ENCODE measurements around the gene TNNI3K.

TNNI3K gene

DNA sequence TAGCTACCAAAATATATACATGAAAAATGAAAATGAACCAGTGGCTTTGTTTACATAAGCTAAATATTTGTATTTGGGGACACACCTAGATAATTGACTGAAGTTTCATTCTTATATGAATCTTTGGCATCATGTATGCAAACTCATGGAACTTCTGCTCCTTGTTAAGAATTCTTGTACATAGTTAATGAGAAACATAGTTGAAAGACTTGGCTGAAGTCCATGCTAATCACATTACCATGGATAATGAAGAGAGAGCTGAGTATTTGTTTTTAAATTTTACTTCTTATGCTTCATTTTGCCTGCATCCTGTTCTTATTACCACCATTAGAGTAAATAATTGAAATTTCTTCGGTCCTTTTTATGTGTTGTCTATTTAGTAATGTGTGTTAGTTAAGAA is 168.4 kb downstream of the TNNI3K start:
- H3K27me3 ChIP-seq (ENCODE audit: control insufficient read depth in 5 of 5, insufficient read depth in 4 of 5, low read length in 5 of 5): no peaks in the 10 kb centered on the region
- no peak overlapping the region for H3K9ac ChIP-seq (ENCODE audit: low read length in 5 of 5)
- peaks cover 0 to 2% (median 0%) of the 10 kb centered on the region in 5 donors for H3K9me3 ChIP-seq (ENCODE audit: control insufficient read depth in 5 of 5, low read length in 5 of 5)
- no peak overlapping the region for H3K27ac ChIP-seq (ENCODE audit: low read depth, low read length)
- no peaks in the 10 kb centered on the region for H3K4me1 ChIP-seq (ENCODE audit: control insufficient read depth in 5 of 5, insufficient read depth in 5 of 5, low read length in 5 of 5)
- H3K4me3 ChIP-seq (ENCODE audit: low read depth in 1 of 5, low read length in 5 of 5): no peak overlapping the region
- H3K36me3 ChIP-seq (ENCODE audit: control insufficient read depth in 5 of 5, insufficient read depth in 5 of 5, low read length in 5 of 5): no peaks in the 10 kb centered on the region

DNA sequence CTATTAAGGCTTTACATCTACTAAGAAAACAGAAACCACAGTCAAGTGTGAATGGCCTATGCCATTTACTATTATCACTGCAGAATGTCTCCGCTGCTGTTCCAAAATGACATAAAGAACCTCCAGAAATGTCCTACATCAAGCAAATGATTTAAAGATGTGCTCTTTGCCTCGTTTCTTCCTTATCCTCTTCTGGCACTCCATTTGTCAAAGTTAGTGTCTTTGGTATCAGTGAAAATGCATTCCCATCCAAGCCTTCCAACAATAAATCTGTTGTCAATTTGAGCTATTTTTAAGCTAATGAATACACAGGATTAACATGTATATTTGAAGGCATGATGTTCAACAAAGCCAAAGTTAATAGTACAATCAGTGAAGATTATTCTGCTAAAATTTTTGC is 171.6 kb downstream of the TNNI3K start:
- Histone ChIP-seq H3K9ac (ENCODE audit: low read length in 5 of 5) (no peak overlapping the region), H3K27ac (ENCODE audit: low read depth, low read length) (no peak overlapping the region), H3K4me3 (ENCODE audit: low read depth in 1 of 5, low read length in 5 of 5) (no peak overlapping the region), H3K9me3 (ENCODE audit: control insufficient read depth in 5 of 5, low read length in 5 of 5) (peaks cover 0 to 2% (median 0%) of the 10 kb centered on the region in 5 donors), H3K36me3 (ENCODE audit: control insufficient read depth in 5 of 5, insufficient read depth in 5 of 5, low read length in 5 of 5) (no peaks in the 10 kb centered on the region), H3K4me1 (ENCODE audit: control insufficient read depth in 5 of 5, insufficient read depth in 5 of 5, low read length in 5 of 5) (no peaks in the 10 kb centered on the region), H3K27me3 (ENCODE audit: control insufficient read depth in 5 of 5, insufficient read depth in 4 of 5, low read length in 5 of 5) (no peaks in the 10 kb centered on the region)

DNA sequence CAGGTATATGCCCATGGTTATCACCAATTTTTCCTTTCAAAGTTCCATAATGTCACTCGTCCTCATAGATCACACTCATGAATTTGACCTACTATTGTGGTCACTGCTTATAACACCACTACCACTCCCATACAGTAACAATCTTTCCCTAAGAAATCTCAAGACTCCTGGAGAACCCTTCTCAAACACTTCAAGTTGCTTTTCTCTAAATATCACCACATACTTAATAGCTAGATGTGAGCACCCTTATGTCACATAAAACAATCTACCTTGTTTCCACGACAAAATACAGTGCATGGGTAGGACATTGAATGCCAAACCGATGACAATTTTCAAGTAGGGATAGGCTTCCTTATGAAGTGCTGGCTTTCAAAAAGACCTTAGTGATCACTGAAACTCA is 172.7 kb downstream of the TNNI3K start:
- Histone ChIP-seq H3K4me3 (ENCODE audit: low read depth in 1 of 5, low read length in 5 of 5) (no peak overlapping the region), H3K9me3 (ENCODE audit: control insufficient read depth in 5 of 5, low read length in 5 of 5) (no peaks in the 10 kb centered on the region), H3K36me3 (ENCODE audit: control insufficient read depth in 5 of 5, insufficient read depth in 5 of 5, low read length in 5 of 5) (no peaks in the 10 kb centered on the region), H3K27me3 (ENCODE audit: control insufficient read depth in 5 of 5, insufficient read depth in 4 of 5, low read length in 5 of 5) (no peaks in the 10 kb centered on the region), H3K9ac (ENCODE audit: low read length in 5 of 5) (no peak overlapping the region), H3K4me1 (ENCODE audit: control insufficient read depth in 5 of 5, insufficient read depth in 5 of 5, low read length in 5 of 5) (no peaks in the 10 kb centered on the region), H3K27ac (ENCODE audit: low read depth, low read length) (no peak overlapping the region)

DNA sequence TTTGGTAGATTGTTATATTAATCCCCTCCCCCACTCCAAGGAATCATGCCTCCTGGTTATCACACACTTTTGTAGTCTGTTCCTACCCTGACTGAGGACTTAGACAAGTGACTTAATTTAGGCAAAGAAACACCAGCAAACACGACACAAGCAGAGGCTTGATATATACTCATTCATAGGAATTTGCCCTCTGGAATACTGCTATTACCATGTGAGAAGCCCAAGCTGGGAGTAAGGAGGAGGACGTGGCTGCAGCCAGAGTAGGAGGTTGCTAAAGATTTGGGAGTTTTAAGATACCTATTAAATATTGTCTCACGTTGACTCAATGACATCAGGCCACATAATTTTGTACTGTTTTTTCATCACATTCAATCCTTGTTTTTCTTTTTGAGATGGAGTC is 177.1 kb downstream of the TNNI3K start:
- H3K27me3 ChIP-seq (ENCODE audit: control insufficient read depth in 5 of 5, insufficient read depth in 4 of 5, low read length in 5 of 5): no peaks in the 10 kb centered on the region
- no peak overlapping the region for H3K4me3 ChIP-seq (ENCODE audit: low read depth in 1 of 5, low read length in 5 of 5)
- no peaks in the 10 kb centered on the region for H3K9me3 ChIP-seq (ENCODE audit: control insufficient read depth in 5 of 5, low read length in 5 of 5)
- no peaks in the 10 kb centered on the region for H3K36me3 ChIP-seq (ENCODE audit: control insufficient read depth in 5 of 5, insufficient read depth in 5 of 5, low read length in 5 of 5)
- no peaks in the 10 kb centered on the region for H3K4me1 ChIP-seq (ENCODE audit: control insufficient read depth in 5 of 5, insufficient read depth in 5 of 5, low read length in 5 of 5)
- H3K27ac ChIP-seq (ENCODE audit: low read depth, low read length): no peak overlapping the region
- H3K9ac ChIP-seq (ENCODE audit: low read length in 5 of 5): no peak overlapping the region

DNA sequence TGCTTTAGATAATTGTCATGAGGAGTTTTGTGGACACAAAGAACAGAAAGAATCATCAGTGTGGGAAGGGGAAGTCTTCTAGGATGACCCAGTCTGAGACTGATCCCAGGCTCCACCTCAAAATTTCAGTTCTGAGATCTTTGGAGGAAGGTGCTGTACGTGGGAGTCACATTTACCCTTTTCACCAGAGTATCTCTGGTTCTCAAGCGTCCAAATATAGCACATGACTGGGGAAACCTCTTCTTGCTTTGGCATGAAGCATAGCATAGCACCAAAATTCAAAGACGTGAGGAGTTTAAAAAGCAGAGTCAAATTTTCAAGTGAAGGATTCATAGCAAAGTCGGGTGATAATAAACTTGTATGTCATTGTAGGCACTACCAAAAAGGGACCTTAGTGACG is 180.7 kb downstream of the TNNI3K start:
- Histone ChIP-seq H3K27ac (ENCODE audit: low read depth, low read length) (no peak overlapping the region), H3K4me3 (ENCODE audit: low read depth in 1 of 5, low read length in 5 of 5) (no peak overlapping the region), H3K4me1 (ENCODE audit: control insufficient read depth in 5 of 5, insufficient read depth in 5 of 5, low read length in 5 of 5) (no peaks in the 10 kb centered on the region)

DNA sequence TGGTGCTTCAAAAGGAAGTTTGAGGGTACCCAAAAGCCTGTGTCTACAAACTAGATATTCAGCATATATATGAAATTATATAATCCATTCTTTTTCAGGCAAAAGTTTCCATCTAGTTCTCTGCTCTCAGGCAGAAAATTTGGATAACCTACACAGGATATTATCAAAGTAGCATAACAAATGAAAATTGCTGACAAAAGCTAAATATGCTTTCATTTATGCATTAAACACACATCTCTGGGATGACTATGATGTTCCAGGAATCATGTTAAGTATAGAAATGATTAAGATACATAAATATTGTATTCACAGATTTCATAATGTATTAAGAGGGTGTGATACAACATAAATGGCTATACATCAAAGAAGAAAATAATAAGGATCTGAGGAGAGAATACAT is 184.4 kb downstream of the TNNI3K start:
- Histone ChIP-seq H3K4me3 (ENCODE audit: low read depth in 1 of 5, low read length in 5 of 5) (no peak overlapping the region), H3K4me1 (ENCODE audit: control insufficient read depth in 5 of 5, insufficient read depth in 5 of 5, low read length in 5 of 5) (no peaks in the 10 kb centered on the region), H3K36me3 (ENCODE audit: control insufficient read depth in 5 of 5, insufficient read depth in 5 of 5, low read length in 5 of 5) (no peaks in the 10 kb centered on the region), H3K9ac (ENCODE audit: low read length in 5 of 5) (no peak overlapping the region), H3K27ac (ENCODE audit: low read depth, low read length) (no peak overlapping the region), H3K27me3 (ENCODE audit: control insufficient read depth in 5 of 5, insufficient read depth in 4 of 5, low read length in 5 of 5) (no peaks in the 10 kb centered on the region), H3K9me3 (ENCODE audit: control insufficient read depth in 5 of 5, low read length in 5 of 5) (no peaks in the 10 kb centered on the region)

More for the DNA sequence above, 180.7 kb downstream of the TNNI3K start:
- Histone ChIP-seq H3K9ac (ENCODE audit: low read length in 5 of 5) (no peak overlapping the region), H3K36me3 (ENCODE audit: control insufficient read depth in 5 of 5, insufficient read depth in 5 of 5, low read length in 5 of 5) (no peaks in the 10 kb centered on the region), H3K27me3 (ENCODE audit: control insufficient read depth in 5 of 5, insufficient read depth in 4 of 5, low read length in 5 of 5) (no peaks in the 10 kb centered on the region), H3K9me3 (ENCODE audit: control insufficient read depth in 5 of 5, low read length in 5 of 5) (no peaks in the 10 kb centered on the region)

DNA sequence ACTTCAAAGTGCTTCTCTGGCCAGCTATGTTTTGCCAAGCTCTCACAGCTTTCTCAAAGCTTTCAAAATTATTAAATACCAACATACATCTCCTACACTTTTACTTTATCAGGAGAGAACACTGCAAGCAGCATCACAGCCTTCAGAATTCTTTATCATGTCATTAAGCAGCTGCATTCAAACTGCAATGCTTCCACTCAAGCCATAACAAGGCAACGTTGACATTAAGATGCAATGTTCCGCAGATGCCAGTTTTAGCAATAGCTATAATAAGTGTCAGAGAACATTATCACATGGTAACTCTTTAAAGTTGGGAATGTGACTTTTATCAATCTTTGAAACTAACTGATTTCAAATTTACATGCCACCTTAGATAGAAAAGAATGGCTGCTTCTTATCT is 185.3 kb downstream of the TNNI3K start:
- H3K9me3 ChIP-seq (ENCODE audit: control insufficient read depth in 5 of 5, low read length in 5 of 5): no peaks in the 10 kb centered on the region
- H3K4me1 ChIP-seq (ENCODE audit: control insufficient read depth in 5 of 5, insufficient read depth in 5 of 5, low read length in 5 of 5): no peaks in the 10 kb centered on the region
- no peaks in the 10 kb centered on the region for H3K36me3 ChIP-seq (ENCODE audit: control insufficient read depth in 5 of 5, insufficient read depth in 5 of 5, low read length in 5 of 5)
- H3K4me3 ChIP-seq (ENCODE audit: low read depth in 1 of 5, low read length in 5 of 5): no peak overlapping the region
- H3K27ac ChIP-seq (ENCODE audit: low read depth, low read length): no peak overlapping the region
- no peaks in the 10 kb centered on the region for H3K27me3 ChIP-seq (ENCODE audit: control insufficient read depth in 5 of 5, insufficient read depth in 4 of 5, low read length in 5 of 5)
- no peak overlapping the region for H3K9ac ChIP-seq (ENCODE audit: low read length in 5 of 5)

DNA sequence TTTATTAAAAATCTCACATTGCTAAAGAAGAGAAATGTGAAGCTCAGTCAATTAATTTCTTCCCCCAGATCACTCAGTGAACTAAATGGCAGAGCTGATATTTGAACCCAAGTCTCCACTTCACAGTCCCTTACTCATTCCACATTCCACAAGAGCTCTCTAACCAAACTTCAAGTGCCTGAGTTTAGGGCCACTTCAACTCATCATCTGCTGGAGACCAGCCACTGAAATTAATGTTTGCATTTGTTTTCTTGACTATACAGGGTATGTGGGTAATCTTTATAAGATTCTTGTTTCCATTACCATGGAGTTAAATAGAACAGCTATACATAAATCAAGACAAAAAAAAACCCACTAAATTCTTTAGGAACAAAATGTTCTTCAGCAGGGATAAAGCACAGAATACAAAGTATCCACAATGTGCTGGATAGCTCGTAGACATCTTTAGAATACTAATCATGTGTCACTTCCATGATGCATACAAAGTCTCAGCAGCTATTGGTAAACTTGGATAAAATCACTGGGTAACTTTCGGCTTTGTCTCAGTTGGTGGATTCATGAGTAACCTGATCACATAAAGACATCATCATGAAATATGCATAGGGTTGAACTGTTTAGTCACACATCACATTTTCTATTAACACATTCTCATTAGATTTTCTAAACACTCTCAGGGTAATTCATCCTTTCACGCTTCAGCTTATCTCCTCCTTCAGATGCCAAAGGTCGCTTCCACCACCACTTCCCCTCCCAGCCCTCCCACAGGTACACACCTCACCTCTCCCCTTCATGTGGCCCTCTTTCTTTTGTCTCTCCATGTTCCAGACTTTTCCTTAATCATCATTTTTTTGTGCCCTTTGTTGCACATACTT is 187.5 kb downstream of the TNNI3K start:
- H3K9ac ChIP-seq (ENCODE audit: low read length in 5 of 5): no peak overlapping the region
- no peak overlapping the region for H3K27ac ChIP-seq (ENCODE audit: low read depth, low read length)
- H3K4me3 ChIP-seq (ENCODE audit: low read depth in 1 of 5, low read length in 5 of 5): no peak overlapping the region
- no peaks in the 10 kb centered on the region for H3K27me3 ChIP-seq (ENCODE audit: control insufficient read depth in 5 of 5, insufficient read depth in 4 of 5, low read length in 5 of 5)
- no peaks in the 10 kb centered on the region for H3K36me3 ChIP-seq (ENCODE audit: control insufficient read depth in 5 of 5, insufficient read depth in 5 of 5, low read length in 5 of 5)
- H3K9me3 ChIP-seq (ENCODE audit: control insufficient read depth in 5 of 5, low read length in 5 of 5): no peaks in the 10 kb centered on the region
- H3K4me1 ChIP-seq (ENCODE audit: control insufficient read depth in 5 of 5, insufficient read depth in 5 of 5, low read length in 5 of 5): no peaks in the 10 kb centered on the region

DNA sequence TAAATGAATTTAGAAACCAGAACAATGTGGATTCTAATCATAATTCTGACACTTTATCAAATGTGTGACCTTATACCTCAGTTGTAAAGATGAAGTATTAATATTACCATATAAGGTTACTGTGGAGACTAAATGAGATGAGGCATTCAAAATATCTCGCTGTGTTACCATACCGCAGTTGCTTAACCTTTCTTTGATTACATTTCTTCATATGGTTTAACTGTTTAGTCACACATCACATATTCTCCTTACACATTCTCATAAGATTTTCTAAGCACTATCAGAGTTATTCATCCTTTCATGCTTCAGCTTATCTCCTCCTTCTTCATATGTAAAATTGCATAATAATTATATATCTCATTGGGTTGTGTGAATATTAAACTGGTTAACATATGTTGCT is 188.3 kb downstream of the TNNI3K start:
- Histone ChIP-seq H3K9ac (ENCODE audit: low read length in 5 of 5) (no peak overlapping the region), H3K36me3 (ENCODE audit: control insufficient read depth in 5 of 5, insufficient read depth in 5 of 5, low read length in 5 of 5) (no peaks in the 10 kb centered on the region), H3K4me3 (ENCODE audit: low read depth in 1 of 5, low read length in 5 of 5) (no peak overlapping the region), H3K4me1 (ENCODE audit: control insufficient read depth in 5 of 5, insufficient read depth in 5 of 5, low read length in 5 of 5) (no peaks in the 10 kb centered on the region), H3K9me3 (ENCODE audit: control insufficient read depth in 5 of 5, low read length in 5 of 5) (no peaks in the 10 kb centered on the region), H3K27ac (ENCODE audit: low read depth, low read length) (no peak overlapping the region), H3K27me3 (ENCODE audit: control insufficient read depth in 5 of 5, insufficient read depth in 4 of 5, low read length in 5 of 5) (no peaks in the 10 kb centered on the region)

DNA sequence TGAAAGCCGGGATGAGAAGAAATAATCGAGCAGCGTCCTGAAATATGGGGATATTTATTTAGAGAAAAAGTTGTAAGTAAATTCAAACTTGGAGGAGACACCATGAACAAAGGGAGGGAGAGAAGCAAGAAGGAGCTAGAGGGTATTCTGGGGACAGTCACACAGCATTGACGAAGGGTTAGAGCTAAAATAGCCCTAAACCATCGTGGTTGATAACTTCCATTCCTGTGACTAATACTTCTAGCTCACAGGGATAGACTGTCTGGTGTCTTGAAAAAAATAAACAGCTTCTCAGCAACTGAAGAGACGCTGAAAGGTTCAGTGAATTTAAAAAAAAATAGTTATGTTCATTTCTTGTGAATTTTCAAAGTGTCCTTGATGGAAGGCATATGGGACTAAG is 190.5 kb downstream of the TNNI3K start:
- H3K27ac ChIP-seq (ENCODE audit: low read depth, low read length): no peak overlapping the region
- H3K9ac ChIP-seq (ENCODE audit: low read length in 5 of 5): no peak overlapping the region
- no peaks in the 10 kb centered on the region for H3K4me1 ChIP-seq (ENCODE audit: control insufficient read depth in 5 of 5, insufficient read depth in 5 of 5, low read length in 5 of 5)
- H3K36me3 ChIP-seq (ENCODE audit: control insufficient read depth in 5 of 5, insufficient read depth in 5 of 5, low read length in 5 of 5): no peaks in the 10 kb centered on the region
- H3K9me3 ChIP-seq (ENCODE audit: control insufficient read depth in 5 of 5, low read length in 5 of 5): no peaks in the 10 kb centered on the region
- H3K27me3 ChIP-seq (ENCODE audit: control insufficient read depth in 5 of 5, insufficient read depth in 4 of 5, low read length in 5 of 5): no peaks in the 10 kb centered on the region
- H3K4me3 ChIP-seq (ENCODE audit: low read depth in 1 of 5, low read length in 5 of 5): no peak overlapping the region

Measured in subcutaneous abdominal adipose tissue (tissue), 5 donors.